Testis (tissue), 2 donors: ENCODE data around the gene KCNK4.
"Not testable (repeated sequence)": the region's sequence is repeated elsewhere in the genome, so short reads cannot be mapped to it uniquely, and the experiment has no call there.

Source experiments
- CTCF ChIP-seq, 3 experiments: fragments of 450-650 bp in 2 of 3; fragments of 200-600 bp in 1 of 3; sonication (generic) in 1 of 3; IDR thresholded peaks; one replicate each; pipeline ENCODE4 v1.5.1; 2016 to 2019; ENCODE audit warnings: antibody characterized with exemption in 3 of 3, mild to moderate bottlenecking in 2 of 3, moderate library complexity in 1 of 3
- POLR2A ChIP-seq: fragments of 450-650 bp; IDR thresholded peaks from one replicate; pipeline ENCODE4 v1.6.1; 2017; ENCODE audit warnings: antibody characterized with exemption, mild to moderate bottlenecking, moderate library complexity

DNA sequence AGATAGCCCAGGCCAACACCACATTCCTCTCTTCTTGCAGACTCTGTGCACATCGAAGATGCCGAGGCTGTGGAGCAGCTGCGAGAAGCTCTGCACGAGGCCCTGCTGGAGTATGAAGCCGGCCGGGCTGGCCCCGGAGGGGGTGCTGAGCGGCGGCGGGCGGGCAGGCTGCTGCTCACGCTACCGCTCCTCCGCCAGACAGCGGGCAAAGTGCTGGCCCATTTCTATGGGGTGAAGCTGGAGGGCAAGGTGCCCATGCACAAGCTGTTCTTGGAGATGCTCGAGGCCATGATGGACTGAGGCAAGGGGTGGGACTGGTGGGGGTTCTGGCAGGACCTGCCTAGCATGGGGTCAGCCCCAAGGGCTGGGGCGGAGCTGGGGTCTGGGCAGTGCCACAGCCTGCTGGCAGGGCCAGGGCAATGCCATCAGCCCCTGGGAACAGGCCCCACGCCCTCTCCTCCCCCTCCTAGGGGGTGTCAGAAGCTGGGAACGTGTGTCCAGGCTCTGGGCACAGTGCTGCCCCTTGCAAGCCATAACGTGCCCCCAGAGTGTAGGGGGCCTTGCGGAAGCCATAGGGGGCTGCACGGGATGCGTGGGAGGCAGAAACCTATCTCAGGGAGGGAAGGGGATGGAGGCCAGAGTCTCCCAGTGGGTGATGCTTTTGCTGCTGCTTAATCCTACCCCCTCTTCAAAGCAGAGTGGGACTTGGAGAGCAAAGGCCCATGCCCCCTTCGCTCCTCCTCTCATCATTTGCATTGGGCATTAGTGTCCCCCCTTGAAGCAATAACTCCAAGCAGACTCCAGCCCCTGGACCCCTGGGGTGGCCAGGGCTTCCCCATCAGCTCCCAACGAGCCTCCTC, 24.8 kb downstream of the KCNK4 start:
- not testable (repeated sequence) for TF ChIP-seq CTCF (IDR thresholded peaks at IDR 0.05); POLR2A
